Activated naive CD8-positive, alpha-beta T cell treated with anti-CD3 and anti-CD28 coated beads, Interleukin-2, amount 50 U/mL, for 16 hours (primary cell): ENCODE results near the gene MYO3B.
"Not testable (repeated sequence)": the region's sequence is repeated elsewhere in the genome, so short reads cannot be mapped to it uniquely, and the experiment has no call there.

Experiments used
- DNase-seq: peaks from one replicate; pipeline ENCODE4 v3.0.0-alpha.2; 2020; ENCODE audit warnings: low read depth, low spot score

The MYO3B gene

DNA sequence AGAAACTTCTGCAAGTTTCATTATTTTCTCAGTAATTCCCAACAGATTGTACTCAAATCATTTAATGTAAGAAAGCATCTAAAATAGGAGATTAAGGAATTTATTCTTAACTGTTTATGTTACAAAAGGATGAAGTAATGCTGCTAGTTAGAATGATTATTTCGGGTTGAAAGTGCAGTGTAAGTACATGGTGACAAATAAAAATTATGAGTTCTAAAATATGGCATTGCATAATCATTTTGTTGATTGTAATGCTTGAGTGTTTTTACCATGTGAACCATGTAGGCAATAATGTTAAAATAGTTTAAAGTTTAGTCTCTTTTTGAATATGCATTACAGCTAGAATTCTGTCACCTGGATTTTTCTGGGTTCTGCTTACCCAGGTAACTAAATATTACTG, 388.2 kb downstream of the MYO3B start:
- no peak for DNase-seq

GRCh38 chr2:170567429-170567828, 389.5 kb downstream of the MYO3B start:
- DNase-seq: no peak

- DNase-seq: no peak
These were observed 390.6 kb downstream of the MYO3B start for GRCh38 chr2:170568511-170568910.

- no peak for DNase-seq
These were observed 393.7 kb downstream of the MYO3B start for GRCh38 chr2:170571612-170572011.

- DNase-seq: no peak
These were observed 395.7 kb downstream of the MYO3B start for GRCh38 chr2:170573671-170574070.

DNA sequence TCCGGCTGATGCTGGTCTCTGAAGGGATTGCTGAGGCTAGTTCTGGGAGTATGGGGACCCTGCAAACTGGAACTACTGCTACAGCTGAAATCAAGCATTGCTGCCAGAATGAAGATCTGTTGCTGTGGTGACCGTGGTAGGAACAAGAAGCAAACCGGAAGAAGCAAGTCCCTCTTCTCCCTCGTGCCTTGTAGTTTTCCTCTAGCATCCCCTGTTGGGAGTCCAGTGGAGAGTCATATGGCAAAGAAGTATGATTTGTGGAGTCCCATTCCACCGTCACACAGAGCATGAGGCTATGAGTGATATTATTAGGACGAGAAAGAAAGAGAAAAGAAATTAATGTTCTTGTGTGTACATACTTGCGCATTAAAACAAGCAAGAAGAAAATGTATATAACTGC, 398.3 kb downstream of the MYO3B start:
- no peak for DNase-seq

DNA sequence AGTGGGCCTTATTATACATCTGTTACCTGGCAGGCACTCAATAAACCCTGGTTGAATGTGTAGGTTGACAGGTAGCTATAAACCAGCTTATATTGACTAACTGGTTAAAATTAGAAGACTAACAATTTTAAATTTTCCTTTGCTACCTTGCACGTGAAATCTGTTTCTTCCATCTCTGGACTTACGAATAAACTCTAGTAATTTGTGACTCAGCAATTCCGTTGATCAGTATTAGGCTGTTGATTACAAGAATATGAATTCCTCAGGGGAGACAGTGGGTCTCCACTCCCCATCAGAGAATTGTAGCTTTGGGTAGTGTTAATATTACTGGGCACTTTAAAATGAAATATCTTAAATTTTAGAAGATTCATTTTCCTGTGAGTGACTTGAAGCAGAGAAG, 399.4 kb downstream of the MYO3B start:
- DNase-seq: no peak

DNA sequence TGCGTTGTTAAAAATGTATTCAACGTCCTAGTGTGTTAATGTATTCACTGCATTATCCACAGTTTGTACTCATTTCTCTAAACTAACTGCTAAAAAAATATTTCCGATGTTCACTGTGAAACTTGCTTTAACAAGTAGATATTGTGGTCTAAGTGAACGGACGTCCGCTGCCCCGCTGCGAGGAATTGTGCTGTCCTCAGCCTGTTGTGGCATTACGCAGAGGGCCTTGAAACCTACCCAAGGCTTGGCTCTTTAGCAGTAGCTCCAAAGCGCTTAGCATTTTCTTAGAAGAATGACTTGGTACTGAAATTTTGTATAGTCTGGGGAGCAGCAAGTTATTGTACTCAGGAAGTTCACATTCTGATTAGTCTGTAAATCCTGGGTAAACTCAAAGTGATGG, 400.7 kb downstream of the MYO3B start:
- no peak for DNase-seq

- no peak for DNase-seq
These were observed 401.6 kb downstream of the MYO3B start for GRCh38 chr2:170579511-170579910.

DNA sequence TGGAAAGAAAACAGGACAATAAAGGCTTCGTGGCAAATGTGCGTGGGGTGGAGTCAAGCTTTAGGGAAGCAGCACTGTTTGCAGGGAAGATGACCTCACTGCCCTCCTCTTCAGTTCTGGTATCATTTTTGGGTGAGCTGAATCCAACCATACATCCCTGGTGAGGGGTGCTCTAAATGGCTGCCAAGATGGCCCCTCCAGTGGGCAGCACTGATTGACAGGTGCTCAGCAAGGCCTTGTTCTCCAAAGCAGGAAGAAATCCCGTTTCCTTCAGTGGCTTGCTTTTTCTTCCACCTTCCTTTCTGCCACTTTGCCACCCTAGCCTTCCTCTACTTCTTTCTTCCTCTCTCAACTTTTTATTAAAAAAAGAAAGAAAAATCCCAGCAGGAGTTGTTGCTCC, 404.4 kb downstream of the MYO3B start:
- no peak for DNase-seq

DNA sequence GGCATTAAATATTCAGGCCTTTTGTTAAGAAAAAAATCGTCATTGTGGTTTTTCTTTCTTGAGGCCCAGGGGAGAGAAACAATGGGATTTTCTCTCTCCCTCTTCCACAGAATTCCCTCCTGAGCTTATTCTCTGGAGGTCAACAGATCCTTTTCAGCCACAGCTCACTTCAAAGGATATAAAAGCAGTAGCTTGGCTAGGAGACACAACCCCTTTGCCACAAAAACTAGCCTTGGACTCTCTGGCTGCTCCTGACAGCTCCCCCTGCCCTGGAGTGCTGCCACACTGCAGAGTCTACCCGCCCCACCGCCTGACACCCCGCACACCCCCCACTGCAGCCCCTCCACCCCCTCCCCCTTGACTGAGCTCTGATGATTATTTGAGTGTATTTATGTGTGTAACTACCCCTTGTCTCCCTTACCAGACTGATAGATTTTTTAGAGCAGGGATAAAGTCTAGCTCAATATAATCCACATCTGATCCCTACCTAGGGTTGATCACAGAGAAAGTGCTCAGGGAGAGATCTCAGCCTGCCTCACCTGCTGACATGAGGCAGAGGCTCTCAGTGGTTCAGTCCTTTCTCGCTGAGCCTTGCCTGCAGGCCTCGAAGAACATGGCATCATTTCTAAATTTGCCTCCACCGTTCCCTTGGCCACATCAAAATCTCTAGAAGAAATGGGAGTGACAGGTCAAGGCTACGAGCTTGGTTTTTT, 405.0 kb downstream of the MYO3B start:
- no peak for DNase-seq

GRCh38 chr2:170585067-170585466, 407.1 kb downstream of the MYO3B start:
- no peak for DNase-seq

- DNase-seq: no peak
These were observed 408.7 kb downstream of the MYO3B start for GRCh38 chr2:170586571-170587095.

DNA sequence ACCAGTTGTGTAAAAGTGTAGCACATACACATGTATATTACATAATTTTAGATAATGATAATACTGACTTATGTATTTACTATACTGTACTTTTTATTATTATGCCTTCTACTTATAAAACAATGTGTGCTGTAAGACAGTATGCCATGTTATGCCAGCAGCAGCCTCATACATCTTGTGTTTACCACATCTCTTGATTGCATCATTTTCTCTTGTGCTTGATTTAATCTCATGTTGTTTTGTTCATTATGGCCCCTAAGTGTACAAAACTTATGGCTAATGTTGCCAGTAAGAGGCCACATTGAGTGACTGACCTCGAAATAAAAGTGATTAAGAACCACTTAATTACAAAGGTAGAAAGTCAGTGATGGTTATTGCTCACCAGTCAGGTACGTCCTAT, 409.2 kb downstream of the MYO3B start:
- DNase-seq: no peak

DNA sequence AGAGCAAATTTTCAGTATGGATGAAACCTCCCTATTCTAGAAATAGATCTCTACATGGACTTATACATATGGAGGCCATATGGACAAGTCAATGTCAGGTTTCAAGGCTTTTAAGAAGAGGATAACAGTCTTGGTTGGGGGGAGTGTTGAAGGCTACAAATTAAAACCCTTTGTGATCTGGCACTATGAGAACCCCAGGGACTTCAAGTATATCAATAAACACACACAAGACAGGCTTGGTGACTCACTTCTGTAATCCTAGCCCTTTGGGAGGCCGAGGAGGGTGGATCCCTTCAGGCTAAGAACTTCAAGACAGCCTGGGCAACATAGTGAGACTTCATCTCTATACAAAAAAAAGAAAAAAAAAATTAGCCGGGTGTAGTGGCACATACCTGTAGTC, 410.0 kb downstream of the MYO3B start:
- no peak for DNase-seq

GRCh38 chr2:170588729-170589128, 410.8 kb downstream of the MYO3B start:
- DNase-seq: no peak

GRCh38 chr2:170596576-170596975, 418.6 kb downstream of the MYO3B start:
- DNase-seq: no peak

DNA sequence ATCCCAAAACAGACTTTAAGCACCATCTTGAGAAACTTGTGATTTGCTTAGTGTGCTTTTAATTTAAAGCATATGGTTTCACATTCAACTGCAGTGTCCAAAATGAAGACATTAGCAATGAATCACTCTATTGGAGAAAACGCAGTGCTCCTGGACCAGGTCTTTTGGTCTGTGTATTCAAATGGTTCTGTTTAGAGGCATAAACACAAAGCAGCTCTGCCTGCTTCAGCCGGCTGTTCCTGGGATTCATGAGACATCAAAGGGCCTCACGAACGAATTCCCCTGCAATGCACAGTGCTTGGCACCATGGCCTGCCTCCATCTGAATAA, 420.1 kb downstream of the MYO3B start:
- no peak for DNase-seq

DNA sequence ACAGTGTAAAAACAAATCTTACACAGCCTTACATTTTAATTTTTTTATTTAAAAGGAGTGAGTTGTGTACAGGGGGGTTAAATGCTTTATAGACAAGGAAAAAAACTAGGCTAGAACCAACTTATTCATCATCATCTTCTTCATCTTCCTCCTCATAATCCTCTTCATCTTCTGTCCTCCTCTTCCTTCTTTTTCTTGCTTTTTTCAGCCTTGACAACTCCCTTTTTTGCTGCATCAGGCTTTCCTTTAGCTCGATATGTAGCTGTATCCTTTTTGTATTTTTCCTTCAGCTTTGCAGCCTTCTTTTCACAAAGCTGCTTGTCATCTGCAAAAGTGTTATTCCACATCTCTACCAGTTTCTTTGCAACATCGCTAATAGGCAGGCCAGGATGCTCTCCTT, 423.5 kb downstream of the MYO3B start:
- DNase-seq: no peak

GRCh38 chr2:170605862-170606261, 427.9 kb downstream of the MYO3B start:
- DNase-seq: no peak

DNA sequence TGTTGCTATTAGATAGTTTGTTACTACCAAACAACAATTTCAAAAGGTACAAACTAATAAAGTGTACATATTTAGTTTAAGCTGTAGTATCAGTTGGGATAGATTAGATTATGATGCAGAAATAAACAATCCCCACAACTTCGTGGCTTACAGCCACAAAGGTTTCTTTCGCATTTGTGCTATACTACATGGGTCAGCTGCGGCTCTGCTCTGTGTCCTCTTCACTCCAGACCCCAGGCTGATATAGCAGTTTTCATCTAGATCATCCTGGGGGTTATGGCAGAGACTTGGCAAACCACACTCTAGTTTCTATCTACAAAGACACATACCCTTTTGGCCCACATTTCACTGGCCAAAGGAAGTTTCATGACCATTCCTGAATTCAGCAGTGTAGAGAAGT, 429.2 kb downstream of the MYO3B start:
- no peak for DNase-seq

DNA sequence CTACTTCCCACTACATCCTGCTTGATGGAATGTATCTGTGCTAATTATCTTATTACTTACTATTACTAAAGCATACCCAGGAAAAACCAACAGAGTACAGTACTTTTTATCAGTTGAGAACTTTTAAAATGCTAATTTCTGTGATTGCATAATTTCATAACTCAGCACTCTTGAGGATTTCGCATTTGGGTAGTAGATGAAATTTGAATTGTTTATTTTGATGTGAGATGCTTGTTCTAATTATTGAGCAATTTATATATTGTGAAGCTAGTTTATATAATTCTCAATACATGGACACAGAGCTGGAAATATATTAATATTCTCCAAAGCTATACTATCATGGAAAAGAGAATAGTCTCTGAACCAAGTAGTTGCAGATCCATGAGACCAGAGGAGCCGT, 432.7 kb downstream of the MYO3B start:
- DNase-seq: no peak

DNA sequence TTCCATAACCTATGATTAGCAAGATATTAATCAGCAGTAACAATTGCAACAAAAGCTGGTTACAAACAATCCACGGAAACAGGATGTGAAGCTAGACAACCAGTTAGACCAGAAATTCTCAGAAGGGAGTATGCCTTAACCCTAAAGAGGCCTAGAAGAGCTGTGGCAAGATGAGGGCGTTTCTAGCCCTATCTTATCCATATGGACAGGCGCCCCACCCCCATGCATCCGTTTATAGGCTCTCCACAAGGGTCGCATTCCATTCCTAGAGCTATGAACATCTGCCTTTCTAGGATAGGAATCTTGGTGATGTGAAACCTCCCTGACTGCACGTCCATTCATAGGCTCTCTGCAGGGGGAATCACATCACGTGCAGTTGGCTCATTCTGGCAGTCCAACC, 441.0 kb downstream of the MYO3B start:
- DNase-seq: not testable (repeated sequence)

DNA sequence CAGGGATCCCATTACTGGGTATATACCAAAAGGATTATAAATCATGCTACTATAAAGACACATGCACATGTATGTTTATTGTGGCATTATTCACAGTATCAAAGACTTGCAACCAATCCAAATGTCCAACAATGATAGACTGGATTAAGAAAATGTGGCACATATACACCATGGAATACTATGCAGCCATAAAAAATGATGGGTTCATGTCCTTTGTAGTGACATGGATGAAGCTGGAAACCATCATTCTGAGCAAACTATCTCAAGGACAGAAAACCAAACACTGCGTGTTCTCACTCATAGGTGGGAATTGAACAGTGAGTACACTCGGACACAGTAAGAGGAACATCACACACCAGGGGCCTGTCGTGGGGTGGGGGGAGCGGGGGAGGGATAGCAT, 457.1 kb downstream of the MYO3B start:
- not testable (repeated sequence) for DNase-seq
